ENCODE data around the gene PXDC1. TPM values are rescaled to one million over a fixed set of nuclear protein-coding genes. Genes with fewer than 3 reads are reported as not detected.

Gene PXDC1
- total and polyA plus RNA-seq, 7 donors, result 9.0 to 116 (median 46.7) TPM

DNA sequence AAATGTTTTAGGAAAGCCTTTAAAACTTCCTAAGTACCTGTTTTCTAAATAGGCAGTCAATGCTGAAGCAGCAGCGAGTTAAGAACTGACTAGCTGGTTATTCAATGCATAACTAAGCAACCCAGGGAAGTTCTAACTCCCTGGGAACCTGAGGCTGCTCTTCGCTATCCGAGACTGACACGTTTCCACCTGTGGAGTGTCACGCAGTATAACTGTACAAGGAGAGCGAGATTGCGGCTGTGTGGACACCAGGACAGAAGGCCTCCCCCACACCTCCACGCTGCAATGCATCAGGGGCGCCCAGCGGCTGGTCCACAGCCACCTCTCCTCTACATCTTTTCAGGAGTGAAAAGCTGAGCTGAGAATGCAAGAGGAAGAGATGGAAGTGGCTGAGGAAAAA is 8.0 kb downstream of the PXDC1 start:
- H3K27me3 ChIP-seq, result no peaks in the 10 kb centered on the region
- H3K4me1 ChIP-seq, result peaks cover 0 to 99% (median 95%) of the 10 kb centered on the region in 4 donors
- 91 to 95% methylated on average over 10 of the region's 10 CpGs for WGBS, 2 donors
- no peak for TF ChIP-seq EP300 (IDR thresholded peaks at IDR 0.05)
- no peak for TF ChIP-seq POLR2AphosphoS5 (IDR thresholded peaks at IDR 0.05)
- TF ChIP-seq, protein P1, sequence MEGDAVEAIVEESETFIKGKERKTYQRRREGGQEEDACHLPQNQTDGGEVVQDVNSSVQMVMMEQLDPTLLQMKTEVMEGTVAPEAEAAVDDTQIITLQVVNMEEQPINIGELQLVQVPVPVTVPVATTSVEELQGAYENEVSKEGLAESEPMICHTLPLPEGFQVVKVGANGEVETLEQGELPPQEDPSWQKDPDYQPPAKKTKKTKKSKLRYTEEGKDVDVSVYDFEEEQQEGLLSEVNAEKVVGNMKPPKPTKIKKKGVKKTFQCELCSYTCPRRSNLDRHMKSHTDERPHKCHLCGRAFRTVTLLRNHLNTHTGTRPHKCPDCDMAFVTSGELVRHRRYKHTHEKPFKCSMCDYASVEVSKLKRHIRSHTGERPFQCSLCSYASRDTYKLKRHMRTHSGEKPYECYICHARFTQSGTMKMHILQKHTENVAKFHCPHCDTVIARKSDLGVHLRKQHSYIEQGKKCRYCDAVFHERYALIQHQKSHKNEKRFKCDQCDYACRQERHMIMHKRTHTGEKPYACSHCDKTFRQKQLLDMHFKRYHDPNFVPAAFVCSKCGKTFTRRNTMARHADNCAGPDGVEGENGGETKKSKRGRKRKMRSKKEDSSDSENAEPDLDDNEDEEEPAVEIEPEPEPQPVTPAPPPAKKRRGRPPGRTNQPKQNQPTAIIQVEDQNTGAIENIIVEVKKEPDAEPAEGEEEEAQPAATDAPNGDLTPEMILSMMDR (IDR thresholded peaks at IDR 0.05), result no peak
- peak overlapping the region; percentile 74 to 100 (median 88) for H3K27ac ChIP-seq
- H3K36me3 ChIP-seq, result peaks cover 0 to 2% (median 0%) of the 10 kb centered on the region in 4 donors
- no peaks in the 10 kb centered on the region for H3K9me3 ChIP-seq
- intact Hi-C loops (cut with DNase I), result loop anchor here (5.0 kb wide), 1 partner anchor 264 kb away; no protein-coding TSS in a partner anchor
- DNase-seq, result no peak
- peak overlapping the region in 1 of 4 donors; percentile 11 for H3K4me3 ChIP-seq

DNA sequence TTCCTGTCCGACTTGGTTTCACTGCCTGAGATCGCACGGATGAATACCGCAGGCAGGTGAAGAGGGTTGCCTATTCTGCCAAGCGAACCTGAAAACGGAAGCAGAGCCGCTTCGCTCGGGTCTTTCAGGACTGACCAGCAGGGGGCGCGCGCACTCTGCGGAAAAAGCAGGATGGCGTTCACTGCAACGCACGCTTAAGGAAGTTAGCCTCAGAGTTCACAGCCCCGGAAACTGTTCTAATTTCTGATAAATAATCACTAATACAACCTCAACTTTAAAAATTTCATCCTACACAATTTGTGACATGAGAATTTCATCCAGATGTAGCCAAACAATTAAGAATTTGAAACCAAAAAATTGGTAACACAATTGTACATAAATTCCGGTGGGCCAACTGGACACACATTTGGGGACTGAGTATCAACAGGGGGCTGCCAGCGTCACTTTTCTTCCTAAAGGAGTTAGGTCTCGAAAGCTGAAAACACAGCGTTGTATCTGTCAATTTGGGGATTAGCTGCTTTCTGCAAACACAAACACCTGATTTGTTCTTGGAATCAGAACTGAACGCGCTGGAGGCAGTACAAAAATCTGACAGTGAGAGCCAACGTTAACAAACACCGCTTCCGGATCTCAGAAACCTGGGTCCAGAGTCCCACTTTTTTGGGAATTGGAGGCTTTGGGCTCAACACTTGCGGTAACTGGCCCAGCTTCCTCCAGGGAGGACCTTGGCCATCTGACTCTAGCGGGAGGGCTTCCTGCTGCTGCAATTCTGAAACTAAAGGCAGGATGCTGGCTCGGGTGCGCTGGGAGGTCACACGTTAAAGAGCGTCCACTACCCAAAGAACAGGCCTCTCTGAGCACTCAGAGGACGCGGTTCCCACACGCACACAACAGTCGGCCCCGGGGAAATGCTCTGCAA is 8.8 kb downstream of the PXDC1 start:
- TF ChIP-seq, protein P1 (IDR thresholded peaks at IDR 0.05), result peak; percentile 86 to 96 (median 94)
- TF ChIP-seq POLR2AphosphoS5 (IDR thresholded peaks at IDR 0.05), result peak in 3 of 4 donors; percentile 35 to 54 (median 48)
- TF ChIP-seq EP300 (IDR thresholded peaks at IDR 0.05), result peak in 2 of 4 donors; percentile 13 to 18
- TF ChIP-seq POLR2A (IDR thresholded peaks at IDR 0.05), result no peak
- no peaks in the 10 kb centered on the region for H3K27me3 ChIP-seq
- peaks cover 0 to 99% (median 93%) of the 10 kb centered on the region in 4 donors for H3K4me1 ChIP-seq
- intact Hi-C loops (cut with DNase I), result loop anchor here (1.0 to 5.0 kb wide), 5 partner anchors 107 to 265 kb away; partner anchors contain the start of gene FAM50B
- H3K36me3 ChIP-seq, result peaks cover 0 to 10% (median 0%) of the 10 kb centered on the region in 4 donors
- peak overlapping the region; percentile 74 to 100 (median 88) for H3K27ac ChIP-seq
- WGBS, 2 donors, result 25 to 30% methylated on average over 37 of the region's 37 CpGs
- H3K9me3 ChIP-seq, result no peaks in the 10 kb centered on the region
- DNase-seq, result peak; percentile 92
- peak overlapping the region in 3 of 4 donors; percentile 11 to 22 (median 19) for H3K4me3 ChIP-seq

DNA sequence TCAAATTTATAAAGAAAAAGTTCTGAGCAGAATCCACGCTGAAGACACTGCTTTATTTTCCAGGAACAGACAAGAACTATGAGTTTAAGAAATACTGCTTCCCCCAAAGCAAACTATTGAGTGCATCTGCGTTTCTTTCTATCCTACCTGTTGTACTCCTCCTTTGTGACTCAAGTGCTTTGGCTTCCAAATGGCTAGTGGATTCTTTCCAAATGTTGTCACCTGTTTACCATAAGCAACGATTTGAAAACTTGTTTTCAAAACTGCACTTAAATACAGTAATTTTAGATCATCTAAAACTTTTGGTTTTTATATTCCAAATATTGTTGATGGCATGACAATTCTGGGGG is 9.5 kb downstream of the PXDC1 start:
- H3K4me1 ChIP-seq, result peaks cover 0 to 93% (median 89%) of the 10 kb centered on the region in 4 donors
- no peaks in the 10 kb centered on the region for H3K27me3 ChIP-seq
- peak overlapping the region in 2 of 4 donors; percentile 11 to 22 for H3K4me3 ChIP-seq
- no peak for DNase-seq
- intact Hi-C loops (cut with DNase I), result loop anchor here (1.0 to 5.0 kb wide), 5 partner anchors 107 to 265 kb away; partner anchors contain the start of gene FAM50B
- no peaks in the 10 kb centered on the region for H3K9me3 ChIP-seq
- TF ChIP-seq, protein P1 (IDR thresholded peaks at IDR 0.05), result no peak
- TF ChIP-seq POLR2AphosphoS5 (IDR thresholded peaks at IDR 0.05), result no peak
- no peak for TF ChIP-seq POLR2A (IDR thresholded peaks at IDR 0.05)
- no peak for TF ChIP-seq EP300 (IDR thresholded peaks at IDR 0.05)
- peaks cover 0 to 17% (median 0%) of the 10 kb centered on the region in 4 donors for H3K36me3 ChIP-seq
- 30 to 53% methylated on average over 3 of the region's 3 CpGs for WGBS, 2 donors
- H3K27ac ChIP-seq, result peak overlapping the region in 3 of 4 donors; percentile 77 to 100 (median 99)

DNA sequence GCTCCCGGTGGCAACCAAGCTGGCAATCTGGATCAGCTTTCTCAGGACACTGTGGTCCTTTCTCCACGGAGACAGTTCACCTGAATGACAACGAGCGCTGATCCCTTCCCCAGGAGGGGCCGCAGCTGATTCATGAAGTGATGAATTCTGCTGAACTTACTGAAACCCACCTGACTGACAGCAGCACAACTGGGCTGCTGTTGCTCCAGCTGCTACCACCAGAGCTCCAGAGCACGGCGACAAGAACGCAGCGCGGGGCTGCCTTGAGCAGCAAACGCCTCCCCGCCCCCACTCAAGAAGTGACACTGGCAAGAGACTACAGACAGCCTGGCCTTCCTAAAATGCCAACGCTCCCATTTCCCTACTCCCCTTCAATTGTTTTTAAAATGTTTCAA is 10.0 kb downstream of the PXDC1 start:
- peaks cover 1 to 22% (median 5%) of the 10 kb centered on the region in 4 donors for H3K36me3 ChIP-seq
- TF ChIP-seq EP300 (IDR thresholded peaks at IDR 0.05), result no peak
- TF ChIP-seq POLR2AphosphoS5 (IDR thresholded peaks at IDR 0.05), result no peak
- H3K27me3 ChIP-seq, result no peaks in the 10 kb centered on the region
- H3K4me3 ChIP-seq, result no peak overlapping the region
- DNase-seq, result no peak
- no peaks in the 10 kb centered on the region for H3K9me3 ChIP-seq
- peaks cover 0 to 87% (median 83%) of the 10 kb centered on the region in 4 donors for H3K4me1 ChIP-seq
- intact Hi-C loops (cut with DNase I), result loop anchor here (5.0 kb wide), 1 partner anchor 266 kb away; no protein-coding TSS in a partner anchor
- 66 to 88% methylated on average over 13 of the region's 13 CpGs for WGBS, 2 donors
- H3K27ac ChIP-seq, result peak overlapping the region in 3 of 4 donors; percentile 10 to 100 (median 99)
